ENCODE results near the gene NUAK1.

The NUAK1 gene

DNA sequence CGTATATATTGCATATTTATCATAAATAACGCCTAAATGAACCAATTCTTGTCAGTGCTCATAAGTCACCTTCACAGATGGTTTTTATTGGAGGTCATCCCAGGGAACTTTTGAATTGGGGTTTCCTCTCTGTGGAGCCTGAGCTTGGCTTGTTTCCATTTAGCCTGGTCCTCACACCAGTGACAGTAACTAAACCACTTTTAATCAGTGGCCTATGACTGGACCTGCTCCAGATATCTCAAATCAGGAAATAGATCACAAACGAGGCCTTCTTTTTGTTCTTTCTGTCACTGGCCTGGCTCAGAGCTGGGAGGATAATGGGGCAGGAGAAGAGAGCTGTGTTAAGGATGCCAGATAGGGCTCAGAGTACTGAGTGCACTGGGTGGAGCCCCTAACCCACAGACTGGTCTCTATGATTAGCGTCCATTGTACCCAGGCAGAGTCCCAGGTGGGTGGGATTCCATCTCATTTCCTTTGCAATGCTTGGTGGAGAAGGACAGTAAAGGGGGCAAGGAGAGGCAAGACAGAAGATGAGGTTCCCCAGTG, 92.4 kb downstream of the NUAK1 start:
- no peak for DNase-seq (ENCODE audit: low spot score)

DNA sequence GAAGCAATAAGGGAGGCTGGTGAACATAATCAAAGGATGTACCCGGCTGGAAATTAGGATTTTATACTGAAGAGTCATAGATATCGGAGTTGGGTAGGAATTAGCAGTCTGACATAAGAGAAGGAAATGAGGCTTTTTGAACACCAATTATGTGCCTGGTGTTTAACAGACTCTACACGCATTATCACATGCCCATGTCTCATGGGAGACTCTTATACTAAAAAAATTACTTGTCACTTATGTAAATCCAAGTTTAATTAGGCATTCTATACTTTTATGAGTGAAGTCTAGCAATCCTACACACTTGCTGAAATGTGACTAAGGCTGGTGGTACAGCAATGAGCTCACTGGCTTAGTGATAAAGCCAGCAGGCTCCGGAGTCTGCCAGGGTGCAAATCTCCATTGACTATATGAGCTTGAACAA, 93.5 kb downstream of the NUAK1 start:
- TF ChIP-seq, protein P1, sequence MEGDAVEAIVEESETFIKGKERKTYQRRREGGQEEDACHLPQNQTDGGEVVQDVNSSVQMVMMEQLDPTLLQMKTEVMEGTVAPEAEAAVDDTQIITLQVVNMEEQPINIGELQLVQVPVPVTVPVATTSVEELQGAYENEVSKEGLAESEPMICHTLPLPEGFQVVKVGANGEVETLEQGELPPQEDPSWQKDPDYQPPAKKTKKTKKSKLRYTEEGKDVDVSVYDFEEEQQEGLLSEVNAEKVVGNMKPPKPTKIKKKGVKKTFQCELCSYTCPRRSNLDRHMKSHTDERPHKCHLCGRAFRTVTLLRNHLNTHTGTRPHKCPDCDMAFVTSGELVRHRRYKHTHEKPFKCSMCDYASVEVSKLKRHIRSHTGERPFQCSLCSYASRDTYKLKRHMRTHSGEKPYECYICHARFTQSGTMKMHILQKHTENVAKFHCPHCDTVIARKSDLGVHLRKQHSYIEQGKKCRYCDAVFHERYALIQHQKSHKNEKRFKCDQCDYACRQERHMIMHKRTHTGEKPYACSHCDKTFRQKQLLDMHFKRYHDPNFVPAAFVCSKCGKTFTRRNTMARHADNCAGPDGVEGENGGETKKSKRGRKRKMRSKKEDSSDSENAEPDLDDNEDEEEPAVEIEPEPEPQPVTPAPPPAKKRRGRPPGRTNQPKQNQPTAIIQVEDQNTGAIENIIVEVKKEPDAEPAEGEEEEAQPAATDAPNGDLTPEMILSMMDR (IDR thresholded peaks at IDR 0.05; ENCODE audit: borderline replicate concordance, control extremely low read depth, extremely low read depth, insufficient read depth, missing control alignments): no peak
- DNase-seq (ENCODE audit: low spot score): no peak
- in situ Hi-C loops (cut with MboI; ENCODE audit: low sequenced_read_pairs, unreplicated experiment): no loop called here

More for the DNA sequence above, 92.4 kb downstream of the NUAK1 start:
- TF ChIP-seq, protein P1 (IDR thresholded peaks at IDR 0.05; ENCODE audit: borderline replicate concordance, control extremely low read depth, extremely low read depth, insufficient read depth, missing control alignments): no peak
- in situ Hi-C loops (cut with MboI; ENCODE audit: low sequenced_read_pairs, unreplicated experiment): no loop called here

DNA sequence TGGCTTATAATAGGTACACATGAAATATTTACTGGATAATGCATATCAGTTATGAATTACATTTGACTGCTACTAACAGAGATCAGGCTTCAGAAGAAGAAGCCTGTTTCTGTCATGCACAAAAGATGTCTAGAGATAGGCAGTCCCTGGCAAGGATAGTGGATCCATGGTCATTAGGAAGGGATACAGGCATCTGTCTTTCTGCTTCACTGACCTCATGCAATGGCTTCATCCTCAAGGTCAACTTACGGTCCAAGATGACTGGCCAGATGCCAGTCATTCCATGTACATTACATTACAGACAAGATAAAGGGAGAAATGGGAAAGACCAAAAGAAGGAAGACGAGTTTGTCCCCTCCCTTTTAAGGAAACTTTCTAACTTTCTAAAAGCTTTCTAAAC, 94.0 kb downstream of the NUAK1 start:
- no peak for DNase-seq (ENCODE audit: low spot score)
- in situ Hi-C loops (cut with MboI; ENCODE audit: low sequenced_read_pairs, unreplicated experiment): no loop called here
- TF ChIP-seq, protein P1 (IDR thresholded peaks at IDR 0.05; ENCODE audit: borderline replicate concordance, control extremely low read depth, extremely low read depth, insufficient read depth, missing control alignments): no peak

DNA sequence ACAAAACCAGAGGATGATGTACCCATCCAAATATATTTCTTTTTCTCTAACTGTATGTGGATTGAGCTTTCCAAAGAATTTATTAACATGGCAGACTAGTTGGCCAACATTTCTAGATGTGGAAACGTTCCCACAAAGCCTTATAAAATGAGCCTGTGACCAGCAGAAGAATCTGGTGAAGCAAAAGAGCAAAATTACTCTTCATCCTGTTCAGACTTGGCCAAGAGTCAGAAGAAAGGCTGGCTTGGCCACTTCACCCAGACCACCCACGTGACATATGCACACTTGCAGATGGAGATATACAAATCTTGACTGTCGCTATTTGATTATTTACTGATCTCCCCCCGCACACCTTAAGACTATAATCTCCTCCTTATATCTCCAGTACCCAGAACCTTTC, 96.7 kb downstream of the NUAK1 start:
- DNase-seq (ENCODE audit: low spot score): no peak
- TF ChIP-seq, protein P1 (IDR thresholded peaks at IDR 0.05; ENCODE audit: borderline replicate concordance, control extremely low read depth, extremely low read depth, insufficient read depth, missing control alignments): no peak
- in situ Hi-C loops (cut with MboI; ENCODE audit: low sequenced_read_pairs, unreplicated experiment): no loop called here

DNA sequence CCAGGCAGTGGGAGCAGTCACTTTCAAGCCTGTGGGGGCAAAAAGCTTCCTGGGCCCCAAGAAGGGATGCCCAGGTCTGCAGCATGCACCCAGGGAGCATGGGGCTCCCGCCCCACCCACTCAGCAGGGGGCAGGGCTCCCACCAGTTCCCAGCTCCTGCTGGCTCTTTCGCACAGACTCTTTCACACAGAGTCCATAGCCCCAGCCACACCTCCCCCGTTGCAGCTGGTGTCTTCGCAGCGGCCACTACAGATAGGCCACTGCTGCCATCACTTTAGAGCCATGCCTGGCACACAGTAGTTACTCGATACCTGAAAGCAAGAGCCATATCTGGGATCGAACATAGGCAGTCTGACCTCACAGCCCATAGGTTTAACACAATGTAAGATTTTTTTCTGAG, 98.2 kb downstream of the NUAK1 start:
- no peak for DNase-seq (ENCODE audit: low spot score)
- in situ Hi-C loops (cut with MboI; ENCODE audit: low sequenced_read_pairs, unreplicated experiment): no loop called here
- TF ChIP-seq, protein P1 (IDR thresholded peaks at IDR 0.05; ENCODE audit: borderline replicate concordance, control extremely low read depth, extremely low read depth, insufficient read depth, missing control alignments): no peak

DNA sequence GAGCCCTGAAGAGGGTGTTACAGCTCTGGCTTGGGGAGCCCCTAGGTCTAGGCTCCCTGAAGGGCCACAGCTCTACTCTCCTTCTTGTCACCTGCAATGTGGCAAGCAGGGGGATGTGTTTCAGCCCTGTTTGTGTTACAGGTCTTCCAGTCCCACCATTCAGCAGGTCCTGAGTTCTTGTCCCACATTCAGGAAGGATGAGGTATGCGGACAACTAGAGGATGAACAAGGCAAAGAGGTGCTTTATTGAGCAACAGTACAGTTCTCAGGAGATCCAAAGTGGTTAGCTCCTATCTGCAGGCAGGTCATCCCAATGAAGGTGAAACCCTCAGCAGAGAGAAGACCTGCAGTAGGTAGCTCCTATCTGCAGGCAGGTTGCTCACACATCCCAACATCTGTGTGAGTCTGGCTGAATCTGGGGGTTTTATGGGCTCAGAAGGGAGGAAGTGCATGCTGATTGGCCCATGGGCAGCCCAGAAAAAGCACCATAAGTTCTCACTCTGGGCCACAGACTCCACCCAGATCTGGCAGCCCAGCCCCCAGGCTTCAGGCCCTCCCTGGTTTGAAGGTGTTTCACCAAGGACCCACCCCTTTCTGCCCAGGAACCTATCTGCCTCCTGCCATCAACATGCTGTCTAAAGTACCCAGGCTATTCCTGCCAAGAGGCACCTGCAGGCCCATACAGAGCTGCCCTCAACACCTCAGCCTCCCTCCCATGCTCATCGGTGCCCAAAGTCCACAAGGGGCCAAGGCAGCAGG, 98.9 kb downstream of the NUAK1 start:
- in situ Hi-C loops (cut with MboI; ENCODE audit: low sequenced_read_pairs, unreplicated experiment): no loop called here

More for the DNA sequence above, 98.9 kb downstream of the NUAK1 start:
- TF ChIP-seq, protein P1 (IDR thresholded peaks at IDR 0.05; ENCODE audit: borderline replicate concordance, control extremely low read depth, extremely low read depth, insufficient read depth, missing control alignments): no peak
- no peak for DNase-seq (ENCODE audit: low spot score)
